Activated effector memory CD4-positive, alpha-beta T cell treated with anti-CD3 and anti-CD28 coated beads, Interleukin-2, amount 50 U/mL, for 16 hours (primary cell): ENCODE data around the gene SV2C.

ENCODE experiments used
- DNase-seq: peaks from one replicate; pipeline ENCODE4 v3.0.0-alpha.2; 2020

SV2C gene

DNA sequence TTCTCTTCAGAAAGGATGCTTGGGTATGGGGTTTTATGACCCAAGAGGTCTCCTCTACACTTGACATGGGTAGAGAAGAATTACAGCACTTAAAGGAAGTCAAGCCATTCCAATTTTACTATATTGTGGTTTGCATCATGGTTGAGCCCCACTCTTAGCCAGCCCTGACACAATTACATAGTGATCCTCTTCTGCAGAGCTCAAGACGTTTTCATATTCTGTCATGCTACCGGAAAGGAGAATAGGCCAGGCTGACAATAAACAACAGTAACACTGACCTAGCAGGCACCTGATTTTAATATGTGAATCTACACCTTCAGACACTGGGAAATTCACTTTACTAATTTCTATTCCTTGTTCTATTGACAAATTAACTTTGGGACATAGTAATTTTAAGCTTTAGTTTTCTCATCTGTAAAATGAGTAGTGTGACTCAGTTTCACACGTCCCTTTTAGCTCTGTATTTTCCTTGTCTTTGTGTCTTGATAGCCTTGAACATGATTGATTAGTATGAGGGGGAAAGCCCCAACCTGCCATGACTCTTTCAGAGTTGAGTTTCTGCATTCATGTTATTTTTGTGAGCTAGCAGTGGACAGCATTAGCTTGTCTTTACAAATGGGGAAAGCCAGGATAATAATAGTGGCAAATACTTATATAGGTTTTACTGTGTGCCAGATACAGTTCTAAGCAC lies 83.8 kb downstream of the SV2C start:
- no peak for DNase-seq

GRCh38 chr5:76169146-76169905 lies 86.1 kb downstream of the SV2C start:
- no peak for DNase-seq

GRCh38 chr5:76174101-76174500 lies 90.9 kb downstream of the SV2C start:
- no peak for DNase-seq

- DNase-seq = peak; percentile 81
Observed at GRCh38 chr5:76175051-76175666, 92.0 kb downstream of the SV2C start.

GRCh38 chr5:76175821-76176403 lies 92.7 kb downstream of the SV2C start:
- DNase-seq = peak; percentile 65

GRCh38 chr5:76177978-76178377 lies 94.8 kb downstream of the SV2C start:
- DNase-seq = no peak

DNA sequence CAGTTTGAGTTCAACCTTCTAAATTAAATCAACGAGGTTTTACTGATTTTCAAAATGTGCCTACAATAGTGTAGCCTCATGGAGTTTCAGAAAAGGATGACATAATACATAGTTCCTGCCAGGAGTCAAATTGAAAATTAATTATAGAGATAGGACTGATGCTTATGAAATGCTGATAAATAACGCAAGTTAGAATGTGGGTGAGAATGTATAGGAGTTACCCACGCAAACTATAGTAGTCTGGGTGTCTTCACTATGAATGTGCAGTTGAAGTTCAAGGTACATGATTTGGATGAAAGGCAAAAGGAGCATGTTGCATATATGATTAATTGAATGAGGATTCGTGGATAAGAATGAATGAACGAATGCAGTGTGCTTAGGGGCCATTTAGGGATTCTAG lies 95.7 kb downstream of the SV2C start:
- no peak for DNase-seq

DNA sequence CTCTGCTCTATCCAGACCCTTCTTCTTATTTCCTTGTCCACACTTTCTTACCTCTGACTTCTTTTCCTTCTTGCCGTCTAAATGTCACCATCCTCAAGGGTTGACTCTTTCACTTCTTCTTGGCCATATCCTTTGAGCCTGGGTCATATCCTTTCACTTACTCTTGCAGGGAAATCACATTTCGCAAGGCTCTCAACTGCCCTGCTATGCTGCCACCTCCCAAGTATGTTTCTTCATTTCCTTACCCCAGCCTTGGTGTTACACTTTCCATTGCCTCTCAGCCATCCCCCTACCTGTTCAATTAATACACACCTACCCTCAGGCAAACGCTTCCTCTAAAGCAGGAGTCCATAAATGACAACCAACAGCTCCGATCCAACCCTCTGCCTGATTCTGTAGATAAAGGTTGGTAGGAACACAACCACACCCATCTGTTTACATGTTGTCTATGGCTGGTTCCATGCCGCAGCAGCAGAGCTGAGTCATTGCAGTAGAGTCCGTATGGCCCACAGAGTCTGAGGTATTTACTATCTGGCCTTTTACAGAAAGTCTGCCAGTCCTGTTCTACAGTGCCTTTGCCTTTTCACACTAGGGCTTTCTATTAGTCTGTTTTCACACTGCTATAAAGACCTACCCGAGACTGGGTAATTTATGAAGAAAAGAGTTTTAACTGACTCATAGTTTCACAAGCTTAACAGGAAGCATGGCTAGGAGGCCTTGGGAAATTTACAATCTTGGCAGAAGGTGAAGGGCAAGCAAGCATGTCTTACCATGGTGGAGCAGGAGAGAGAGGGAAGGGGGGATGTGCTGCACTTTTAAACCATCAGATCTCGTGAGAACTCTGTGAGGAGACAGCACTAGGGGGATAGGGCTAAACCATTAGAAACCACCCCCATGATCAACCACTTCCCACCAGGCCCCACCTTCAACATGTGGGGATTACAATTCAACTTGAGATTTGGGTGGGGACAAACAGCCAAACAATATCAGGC lies 97.9 kb downstream of the SV2C start:
- no peak for DNase-seq

DNA sequence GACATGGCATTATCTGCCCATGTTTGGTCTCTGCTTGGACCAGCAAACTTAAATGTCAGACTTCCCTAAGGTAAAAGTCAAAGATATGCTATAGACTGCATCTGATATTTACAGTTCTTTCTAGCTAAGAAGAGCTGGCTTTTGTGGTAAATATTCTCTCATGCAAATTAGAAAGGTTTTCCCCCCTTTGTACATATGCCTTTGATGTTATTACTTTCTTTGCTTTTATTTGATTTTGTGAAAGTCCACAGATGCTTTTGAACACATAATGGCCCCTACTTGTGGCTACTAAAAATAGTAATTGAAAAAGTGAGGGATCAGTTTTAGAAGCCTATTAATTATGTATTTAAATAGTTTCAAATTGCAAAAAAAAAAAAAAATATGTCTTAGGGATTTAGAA lies 104.2 kb downstream of the SV2C start:
- DNase-seq = no peak

GRCh38 chr5:76190356-76190755 lies 107.2 kb downstream of the SV2C start:
- DNase-seq = no peak

DNA sequence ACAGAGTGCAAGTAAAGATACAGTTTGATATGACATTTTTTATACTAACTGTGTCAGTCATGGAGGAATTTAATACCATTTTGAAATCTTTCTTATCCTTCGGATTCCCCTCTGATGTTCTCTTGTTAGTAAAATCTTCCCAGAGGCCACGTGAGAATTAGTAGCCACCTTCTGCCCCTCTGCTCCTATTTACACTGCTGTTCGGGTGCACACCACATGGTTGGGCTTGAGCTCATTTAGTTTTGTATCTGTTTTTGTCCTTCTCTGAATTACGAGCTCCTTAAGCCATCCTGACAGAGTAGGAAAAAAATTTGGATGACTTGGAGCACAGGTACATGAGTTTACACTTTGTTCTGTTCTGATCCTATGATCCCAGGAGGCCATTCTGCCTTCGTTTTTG lies 109.7 kb downstream of the SV2C start:
- no peak for DNase-seq

DNA sequence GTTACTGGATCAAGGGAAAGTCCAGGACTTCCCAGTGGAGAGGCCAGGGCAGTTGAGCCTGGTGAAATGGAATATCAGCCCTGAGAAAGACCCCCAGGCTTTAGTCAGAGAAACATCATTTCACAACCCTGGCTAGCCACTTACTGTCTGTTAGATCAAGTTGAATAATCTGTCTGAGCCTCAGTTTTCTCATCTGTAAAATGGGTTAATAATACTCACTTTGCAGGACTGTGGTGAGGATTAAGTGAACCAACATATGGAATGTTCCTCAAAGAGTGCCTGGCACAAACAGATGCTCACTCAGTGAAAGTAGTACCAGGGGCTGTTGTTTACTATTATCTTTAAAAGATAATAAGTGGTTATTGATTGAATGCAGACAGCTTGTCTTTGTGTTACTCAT lies 110.5 kb downstream of the SV2C start:
- DNase-seq = no peak

GRCh38 chr5:76194340-76194739 lies 111.2 kb downstream of the SV2C start:
- DNase-seq = no peak

GRCh38 chr5:76196457-76196856 lies 113.3 kb downstream of the SV2C start:
- no peak for DNase-seq

GRCh38 chr5:76196886-76197489 lies 113.8 kb downstream of the SV2C start:
- no peak for DNase-seq

- no peak for DNase-seq
Observed at GRCh38 chr5:76197726-76198125, 114.5 kb downstream of the SV2C start.

GRCh38 chr5:76199336-76200318 lies 116.4 kb downstream of the SV2C start:
- DNase-seq = no peak

DNA sequence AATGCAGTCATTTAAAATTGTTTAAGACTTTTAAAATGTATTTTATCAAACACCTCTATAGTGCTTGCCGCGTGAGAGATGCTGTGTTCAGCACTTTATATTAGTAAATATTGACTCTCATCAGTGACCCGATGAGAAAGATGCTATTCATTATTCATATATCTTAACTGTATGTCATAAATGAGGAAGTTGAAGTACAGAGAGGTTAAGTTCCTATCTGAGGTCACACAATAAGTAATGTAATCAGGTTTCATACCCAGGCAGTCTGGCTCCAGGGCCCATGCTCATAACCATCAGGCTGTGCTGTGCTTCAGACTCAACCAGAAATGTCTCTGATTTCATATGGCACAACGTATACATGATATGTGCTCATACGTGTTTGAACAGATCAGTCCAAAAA lies 119.0 kb downstream of the SV2C start:
- DNase-seq = no peak

- no peak for DNase-seq
Observed at GRCh38 chr5:76204191-76204590, 121.0 kb downstream of the SV2C start.

- DNase-seq = no peak
Observed at GRCh38 chr5:76204713-76205112, 121.5 kb downstream of the SV2C start.

- no peak for DNase-seq
Observed at GRCh38 chr5:76207120-76207519, 123.9 kb downstream of the SV2C start.
